Mesothelial cell of epicardium (in vitro differentiated cells): ENCODE results near the gene DCAKD. TPM values are rescaled to one million over a fixed set of nuclear protein-coding genes. Genes with fewer than 3 reads are reported as not detected.
"Not testable (repeated sequence)": the region's sequence is repeated elsewhere in the genome, so short reads cannot be mapped to it uniquely, and the experiment has no call there.

Experiments used
- DNase-seq, 2 experiments: peaks; one replicate each; pipeline ENCODE4 v3.0.0; 2021; ENCODE audit warnings: low spot score in 2 of 2; ENCODE audit not compliant: unreplicated experiment in 2 of 2
- H3K27ac Mint-ChIP-seq: 2 replicates; pipeline ENCODE4 v1.8.0; 2021; ENCODE audit warnings: mixed read lengths
- H3K27me3 Mint-ChIP-seq: 2 replicates; pipeline ENCODE4 v1.8.0; 2021; ENCODE audit warnings: low read depth, mixed read lengths
- H3K36me3 Mint-ChIP-seq: 2 replicates; pipeline ENCODE4 v1.8.0; 2021; ENCODE audit warnings: mixed read lengths
- H3K4me1 Mint-ChIP-seq: 2 replicates; pipeline ENCODE4 v1.8.0; 2021; ENCODE audit warnings: mixed read lengths
- H3K4me3 Mint-ChIP-seq: 2 replicates; pipeline ENCODE4 v1.8.0; 2021; ENCODE audit warnings: mild to moderate bottlenecking, moderate library complexity, mixed read lengths
- H3K9me3 Mint-ChIP-seq: 2 replicates; pipeline ENCODE4 v1.8.0; 2021; ENCODE audit warnings: mixed read lengths
- CTCF ChIP-seq: fragments of 200-600 bp; sonication (generic); IDR thresholded peaks from one replicate; pipeline ENCODE4 v1.5.0; 2021; ENCODE audit warnings: antibody characterized with exemption; ENCODE audit not compliant: unreplicated experiment
- total RNA-seq: library from RNA; stranded (reverse); gene quantifications from 3 replicates; pipeline ENCODE4 v1.2.1, GENCODE V29; 2021

DCAKD gene
- total RNA-seq, 1 donor from 2014 or later = 83.2 TPM

- Mint-ChIP-seq H3K9me3 (no peaks in the 10 kb centered on the region), H3K4me3 (peak overlapping the region; percentile 100), H3K27me3 (no peaks in the 10 kb centered on the region), H3K27ac (peak overlapping the region; percentile 100), H3K4me1 (peaks cover 33% of the 10 kb centered on the region), H3K36me3 (peaks cover 3% of the 10 kb centered on the region)
- DNase-seq = no peak
- no peak for TF ChIP-seq CTCF
Measured at GRCh38 chr17:45061606-45062205, 10.3 kb upstream of the DCAKD start.

GRCh38 chr17:45060797-45061605, 9.6 kb upstream of the DCAKD start, which contains the start of gene NMT1:
Gene NMT1 (plus strand): TSS chr17:45061317. CDS start chr17:45061330, 13 bp downstream.
- H3K36me3 Mint-ChIP-seq = peaks cover 3% of the 10 kb centered on the region

GRCh38 chr17:45060382-45060796, 9.0 kb upstream of the DCAKD start:
- H3K27me3 Mint-ChIP-seq = no peaks in the 10 kb centered on the region
- peaks cover 3% of the 10 kb centered on the region for H3K36me3 Mint-ChIP-seq
- peak overlapping the region; percentile 100 for H3K27ac Mint-ChIP-seq
- no peak for TF ChIP-seq CTCF
- no peaks in the 10 kb centered on the region for H3K9me3 Mint-ChIP-seq
- peaks cover 33% of the 10 kb centered on the region for H3K4me1 Mint-ChIP-seq
- no peak for DNase-seq
- H3K4me3 Mint-ChIP-seq = peak overlapping the region; percentile 100

More at GRCh38 chr17:45060797-45061605, 9.6 kb upstream of the DCAKD start, which contains the start of gene NMT1:
- Mint-ChIP-seq H3K9me3 (no peaks in the 10 kb centered on the region), H3K27me3 (no peaks in the 10 kb centered on the region), H3K27ac (peak within 1 kb of the TSS; percentile 100), H3K4me3 (peak within 1 kb of the TSS; percentile 100), H3K4me1 (peaks cover 33% of the 10 kb centered on the region)
- DNase-seq = peak; percentile 93
- TF ChIP-seq CTCF = no peak

- H3K4me1 Mint-ChIP-seq = peaks cover 18% of the 10 kb centered on the region
- peak in 1 of 2 experiments; percentile 50 for DNase-seq
- no peaks in the 10 kb centered on the region for H3K27me3 Mint-ChIP-seq
- peak overlapping the region; percentile 68 for H3K4me3 Mint-ChIP-seq
- H3K36me3 Mint-ChIP-seq = no peaks in the 10 kb centered on the region
- TF ChIP-seq CTCF = no peak
- peak overlapping the region; percentile 56 for H3K27ac Mint-ChIP-seq
- H3K9me3 Mint-ChIP-seq = no peaks in the 10 kb centered on the region
Measured at GRCh38 chr17:45052052-45052772, 780 bp upstream of the DCAKD start.

GRCh38 chr17:45051720-45052051, 254 bp upstream of the DCAKD start:
- Mint-ChIP-seq H3K4me1 (peaks cover 23% of the 10 kb centered on the region), H3K4me3 (peak overlapping the region; percentile 68)
- not testable (repeated sequence) for H3K27ac Mint-ChIP-seq, H3K9me3 Mint-ChIP-seq, DNase-seq, H3K27me3 Mint-ChIP-seq, H3K36me3 Mint-ChIP-seq
